OCI-LY7 (cell line): Measurements from ENCODE around the gene ZNF81.

Experiments
- CTCF ChIP-seq: fragments of 200-600 bp; sonication (generic); conservative IDR thresholded peaks from 2 replicates; pipeline ENCODE4 v1.5.1; 2014; ENCODE audit warnings: mild to moderate bottlenecking, antibody characterized with exemption, low read length, moderate library complexity, mixed read lengths
- EZH2phosphoT487 ChIP-seq: fragments of 200-600 bp; sonication (generic); IDR thresholded peaks from 2 replicates; pipeline ENCODE4 v1.6.1; 2018; ENCODE audit warnings: low read depth, borderline replicate concordance, mild to moderate bottlenecking, mixed run types, antibody characterized with exemption, low read length, moderate library complexity, mixed read lengths

DNA sequence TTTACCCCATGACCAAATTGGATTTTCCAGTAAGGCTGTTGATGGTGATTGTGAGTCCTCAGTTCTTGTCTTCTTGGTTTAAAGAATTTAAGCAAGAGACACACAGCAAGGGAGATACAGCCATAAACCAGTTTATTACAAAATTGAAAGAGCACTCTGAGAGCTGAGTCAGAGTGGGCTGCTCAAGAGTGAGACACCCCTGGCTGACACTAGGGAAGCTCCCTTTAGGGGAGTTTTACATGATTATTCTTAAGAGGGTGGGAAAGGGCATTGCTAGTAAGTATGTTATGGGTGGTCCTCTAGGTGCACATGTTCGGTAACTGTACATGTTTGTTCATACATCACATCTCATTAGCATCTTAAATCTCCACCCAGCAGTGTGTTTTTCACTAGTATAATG is 18.8 kb upstream of the ZNF81 start:
- TF ChIP-seq CTCF (no peak), EZH2phosphoT487 (no peak)
